IPS DF 6.9 (cell line): ENCODE measurements around the gene ACSL5.
"Not testable (repeated sequence)": the region's sequence is repeated elsewhere in the genome, so short reads cannot be mapped to it uniquely, and the experiment has no call there.

Experiments used
- DNase-seq: peaks from one replicate; pipeline ENCODE4 v3.0.0-alpha.2; 2013; ENCODE audit warnings: low read depth, low spot score
- H3K27ac ChIP-seq: one replicate; pipeline ENCODE4 v1.5.1; 2013; ENCODE audit warnings: low read length, control low read depth
- H3K27me3 ChIP-seq: 2 replicates; pipeline ENCODE4 v1.6.1; 2013; ENCODE audit warnings: mild to moderate bottlenecking, low read length; ENCODE audit not compliant: control insufficient read depth, insufficient read depth
- H3K36me3 ChIP-seq: 2 replicates; pipeline ENCODE4 v1.6.1; 2013; ENCODE audit warnings: low read length; ENCODE audit not compliant: control insufficient read depth, insufficient read depth
- H3K4me1 ChIP-seq: 2 replicates; pipeline ENCODE4 v1.6.1; 2013; ENCODE audit warnings: low read length; ENCODE audit not compliant: control insufficient read depth, insufficient read depth
- H3K4me3 ChIP-seq: 2 replicates; pipeline ENCODE4 v1.5.1; 2013; ENCODE audit warnings: mild to moderate bottlenecking, low read length
- H3K9me3 ChIP-seq: 2 replicates; pipeline ENCODE4 v1.6.1; 2013; ENCODE audit warnings: low read length, inconsistent platforms; ENCODE audit not compliant: control insufficient read depth, insufficient read depth
- WGBS: extraction: QIAGEN DNeasy Blood & Tissue Kit; methylation state at CpG from one replicate; pipeline ENCODE4 v1.1.7; 2013; ENCODE audit warnings: mixed read lengths, missing lambda C conversion rate; ENCODE audit not compliant: insufficient read length, insufficient coverage; 5-methylcytosine and 5-hydroxymethylcytosine counted together

ACSL5 gene

GRCh38 chr10:112374724-112375541, 1.0 kb downstream of the ACSL5 start:
- Histone ChIP-seq H3K27ac (no peak overlapping the region), H3K4me1 (no peaks in the 10 kb centered on the region), H3K36me3 (no peaks in the 10 kb centered on the region), H3K4me3 (no peak overlapping the region), H3K9me3 (no peaks in the 10 kb centered on the region), H3K27me3 (no peaks in the 10 kb centered on the region)
- WGBS, result no CpG with 5 or more reads among the region's 8 CpGs
- DNase-seq, result no peak

GRCh38 chr10:112375721-112376395, 1.9 kb downstream of the ACSL5 start:
- Histone ChIP-seq H3K27ac (no peak overlapping the region), H3K9me3 (no peaks in the 10 kb centered on the region), H3K4me1 (no peaks in the 10 kb centered on the region), H3K4me3 (no peak overlapping the region), H3K36me3 (no peaks in the 10 kb centered on the region), H3K27me3 (no peaks in the 10 kb centered on the region)
- no CpG with 5 or more reads among the region's 16 CpGs for WGBS
- DNase-seq, result no peak

GRCh38 chr10:112376396-112376790, 2.5 kb downstream of the ACSL5 start:
- no peaks in the 10 kb centered on the region for H3K9me3 ChIP-seq
- no peak overlapping the region for H3K27ac ChIP-seq
- WGBS, result no CpG with 5 or more reads among the region's 11 CpGs
- H3K36me3 ChIP-seq, result no peaks in the 10 kb centered on the region
- no peaks in the 10 kb centered on the region for H3K4me1 ChIP-seq
- DNase-seq, result no peak
- H3K27me3 ChIP-seq, result no peaks in the 10 kb centered on the region
- no peak overlapping the region for H3K4me3 ChIP-seq

- not testable (repeated sequence) for H3K4me1 ChIP-seq, H3K4me3 ChIP-seq, H3K27ac ChIP-seq
Measured at GRCh38 chr10:112377116-112377515, 3.2 kb downstream of the ACSL5 start.

GRCh38 chr10:112379635-112380296, 5.8 kb downstream of the ACSL5 start:
- Histone ChIP-seq H3K36me3 (no peaks in the 10 kb centered on the region), H3K4me3 (no peak overlapping the region), H3K27me3 (no peaks in the 10 kb centered on the region), H3K9me3 (no peaks in the 10 kb centered on the region), H3K4me1 (no peaks in the 10 kb centered on the region), H3K27ac (no peak overlapping the region)
- WGBS, result no CpG with 5 or more reads among the region's 8 CpGs
- DNase-seq, result no peak

More at GRCh38 chr10:112377116-112377515, 3.2 kb downstream of the ACSL5 start:
- H3K36me3 ChIP-seq, H3K9me3 ChIP-seq, DNase-seq, H3K27me3 ChIP-seq: not testable (repeated sequence)
- no CpG with 5 or more reads among the region's 9 CpGs for WGBS

GRCh38 chr10:112382515-112383235, 8.8 kb downstream of the ACSL5 start:
- Histone ChIP-seq H3K27ac (no peak overlapping the region), H3K4me1 (no peaks in the 10 kb centered on the region), H3K36me3 (no peaks in the 10 kb centered on the region), H3K4me3 (no peak overlapping the region), H3K27me3 (no peaks in the 10 kb centered on the region), H3K9me3 (no peaks in the 10 kb centered on the region)
- no peak for DNase-seq
- no CpG with 5 or more reads among the region's 9 CpGs for WGBS

- no CpG with 5 or more reads among the region's 3 CpGs for WGBS
- DNase-seq, result no peak
- H3K4me3 ChIP-seq, result no peak overlapping the region
- H3K9me3 ChIP-seq, result no peaks in the 10 kb centered on the region
- H3K36me3 ChIP-seq, result no peaks in the 10 kb centered on the region
- H3K4me1 ChIP-seq, result no peaks in the 10 kb centered on the region
- H3K27me3 ChIP-seq, result no peaks in the 10 kb centered on the region
- H3K27ac ChIP-seq, result no peak overlapping the region
Measured at GRCh38 chr10:112383325-112383724, 9.4 kb downstream of the ACSL5 start.

GRCh38 chr10:112384141-112384540, 10.2 kb downstream of the ACSL5 start:
- Histone ChIP-seq H3K27me3 (no peaks in the 10 kb centered on the region), H3K4me1 (no peaks in the 10 kb centered on the region), H3K27ac (no peak overlapping the region), H3K36me3 (no peaks in the 10 kb centered on the region), H3K9me3 (no peaks in the 10 kb centered on the region), H3K4me3 (no peak overlapping the region)
- WGBS, result no CpG with 5 or more reads among the region's 2 CpGs
- no peak for DNase-seq

GRCh38 chr10:112385201-112385600, 11.3 kb downstream of the ACSL5 start:
- no peak overlapping the region for H3K4me3 ChIP-seq
- no peaks in the 10 kb centered on the region for H3K9me3 ChIP-seq
- H3K27ac ChIP-seq, result no peak overlapping the region
- no CpG with 5 or more reads among the region's 4 CpGs for WGBS
- no peaks in the 10 kb centered on the region for H3K27me3 ChIP-seq
- no peak for DNase-seq
- H3K36me3 ChIP-seq, result no peaks in the 10 kb centered on the region
- no peaks in the 10 kb centered on the region for H3K4me1 ChIP-seq

- H3K4me3 ChIP-seq, H3K27me3 ChIP-seq, DNase-seq, H3K36me3 ChIP-seq, H3K9me3 ChIP-seq, H3K4me1 ChIP-seq, H3K27ac ChIP-seq: not testable (repeated sequence)
- no CpG with 5 or more reads among the region's 7 CpGs for WGBS
Measured at GRCh38 chr10:112388056-112388455, 14.1 kb downstream of the ACSL5 start.
